Measurements from ENCODE around the gene PRR11.
"Not testable (repeated sequence)": the region's sequence is repeated elsewhere in the genome, so short reads cannot be mapped to it uniquely, and the experiment has no call there.

The PRR11 gene

DNA sequence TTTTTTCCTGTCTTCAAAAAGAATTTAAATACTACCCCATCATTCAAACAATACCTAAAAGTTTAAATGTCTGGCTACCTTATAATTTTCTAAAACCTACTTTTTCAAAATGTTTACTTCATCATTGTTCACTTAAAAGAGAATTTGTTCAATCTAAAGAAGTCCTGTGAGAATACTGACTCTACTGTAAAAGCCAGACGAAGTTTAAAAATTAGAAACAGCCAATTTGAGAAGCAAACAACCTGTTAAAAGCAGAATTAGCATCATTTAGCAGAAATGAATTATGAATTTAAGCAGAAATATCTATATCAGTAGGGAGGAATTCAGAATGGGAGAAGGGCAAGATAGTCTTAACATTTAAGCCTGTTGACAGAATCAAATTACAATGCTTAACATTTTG lies 2.6 kb upstream of the PRR11 start:
- no peak for DNase-seq

DNA sequence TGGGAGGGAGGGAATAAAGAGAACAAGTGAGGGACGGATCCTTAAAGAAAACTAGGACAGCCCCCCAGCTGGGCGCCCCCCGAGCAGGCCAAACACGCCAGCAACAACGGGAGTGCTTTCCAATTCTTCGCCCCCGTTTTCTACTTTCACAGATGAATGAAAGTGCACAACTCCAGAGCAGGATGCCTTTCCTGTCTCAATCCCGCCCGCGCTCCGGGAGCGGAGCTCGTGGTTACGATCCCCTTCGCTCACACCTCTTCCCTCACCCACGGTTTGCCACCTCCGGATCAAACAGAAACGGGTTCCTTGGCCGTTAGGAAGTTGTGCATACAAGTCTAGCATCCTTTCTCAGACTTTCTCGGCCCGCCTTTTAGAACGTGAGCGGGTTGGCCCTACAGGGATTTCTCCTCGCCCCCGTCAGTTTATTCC lies 1.2 kb upstream of the PRR11 start:
- DNase-seq = no peak

DNA sequence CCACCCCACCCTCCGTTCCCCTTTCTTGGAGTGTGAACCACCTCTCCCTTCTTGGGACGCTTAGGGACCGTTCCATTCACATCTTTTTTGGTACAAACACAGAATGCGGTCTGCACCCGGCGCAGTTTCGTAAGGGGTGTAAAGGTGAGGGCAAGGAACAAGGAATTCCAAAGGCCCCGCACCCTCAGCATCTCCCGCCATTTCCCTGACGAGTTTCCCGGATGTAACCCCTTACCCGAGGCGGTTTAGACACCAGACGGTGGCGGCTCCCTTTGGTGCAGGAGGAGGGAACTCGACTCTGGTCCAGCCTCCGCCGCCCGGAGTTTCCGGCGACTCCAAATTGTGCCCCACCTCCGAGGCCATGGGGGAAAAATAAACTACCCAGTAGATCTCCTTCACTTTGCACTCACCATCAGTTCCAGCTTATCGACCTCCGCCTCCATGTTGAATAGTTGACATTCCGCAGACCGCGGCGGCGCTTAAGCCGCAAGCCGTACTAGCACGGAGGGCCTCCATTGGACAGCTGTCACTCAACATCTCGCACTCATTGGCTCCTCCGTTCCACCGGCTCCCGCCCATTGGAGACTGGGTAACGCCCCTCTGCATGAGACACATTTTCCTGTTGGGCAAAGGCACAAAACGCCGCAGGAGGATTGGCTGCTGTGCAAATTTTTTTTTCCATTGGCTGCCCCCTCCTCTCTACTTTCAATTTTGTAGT lies 666 bp upstream of the PRR11 start, which contains the start of gene SKA2:
Gene SKA2 (minus strand): TSS at position 466 of the 718 bp plus-strand sequence. CDS start 23 bp downstream, at position 443.
- peak; percentile 89 for DNase-seq

DNA sequence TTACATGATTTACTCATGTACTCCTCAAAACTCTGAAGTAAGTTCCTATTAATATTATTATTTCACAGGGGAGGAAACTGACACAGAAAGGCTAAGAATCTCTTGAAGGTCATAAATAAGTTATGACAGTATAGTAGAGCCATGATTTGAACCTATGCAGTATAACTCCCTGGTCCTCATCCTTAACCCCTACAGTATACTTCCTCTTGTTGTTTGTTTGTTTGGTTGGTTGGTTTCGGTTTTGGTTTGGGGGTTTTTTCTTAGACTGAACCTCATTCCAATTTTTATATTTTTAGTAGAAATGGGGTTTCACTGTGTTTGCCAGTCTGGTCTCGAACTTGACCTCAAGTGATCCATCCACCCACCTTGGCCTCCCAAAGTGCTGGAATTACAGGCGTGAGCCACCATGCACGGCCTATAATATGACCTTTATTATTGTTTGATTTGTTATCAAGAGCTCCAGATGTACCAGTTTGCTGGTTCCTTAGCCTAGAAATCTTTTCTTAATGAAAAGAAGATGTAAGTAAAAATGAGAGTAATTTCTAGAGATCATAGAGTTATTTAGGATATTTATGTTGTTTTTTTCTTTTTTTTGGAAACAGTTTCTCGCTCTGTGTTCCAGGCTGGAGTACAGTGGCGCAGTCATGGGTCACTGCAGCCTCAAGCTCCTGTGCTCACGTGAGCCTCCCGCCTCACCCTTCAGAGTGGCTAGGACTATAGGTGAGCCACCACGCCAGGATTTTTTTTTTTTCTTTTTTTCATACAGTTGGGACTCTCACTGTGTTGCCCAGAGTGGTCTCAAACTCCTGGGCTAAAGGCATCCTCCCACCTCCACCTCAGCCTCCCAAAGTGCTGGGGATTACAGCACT lies 4.8 kb downstream of the PRR11 start:
- no peak for DNase-seq

DNA sequence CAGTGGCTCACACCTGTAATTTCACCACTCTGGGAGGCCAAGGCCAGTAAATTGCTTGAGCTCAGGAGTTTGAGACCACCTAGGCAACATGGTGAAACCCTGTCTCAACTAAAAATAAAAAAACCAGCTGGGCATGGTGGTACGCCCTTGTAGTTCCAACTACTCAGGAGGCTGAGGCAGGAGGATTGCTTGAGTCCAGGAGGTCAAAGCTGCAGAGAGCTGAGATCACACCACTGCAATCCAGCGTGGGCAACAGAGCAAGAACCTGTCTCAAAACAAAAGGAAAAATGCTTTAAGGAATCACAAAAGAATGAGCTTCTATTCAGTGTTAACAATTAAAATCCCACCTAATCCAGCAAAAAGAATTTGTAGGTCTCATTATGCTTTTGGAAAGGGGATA lies 5.9 kb downstream of the PRR11 start:
- DNase-seq = no peak

DNA sequence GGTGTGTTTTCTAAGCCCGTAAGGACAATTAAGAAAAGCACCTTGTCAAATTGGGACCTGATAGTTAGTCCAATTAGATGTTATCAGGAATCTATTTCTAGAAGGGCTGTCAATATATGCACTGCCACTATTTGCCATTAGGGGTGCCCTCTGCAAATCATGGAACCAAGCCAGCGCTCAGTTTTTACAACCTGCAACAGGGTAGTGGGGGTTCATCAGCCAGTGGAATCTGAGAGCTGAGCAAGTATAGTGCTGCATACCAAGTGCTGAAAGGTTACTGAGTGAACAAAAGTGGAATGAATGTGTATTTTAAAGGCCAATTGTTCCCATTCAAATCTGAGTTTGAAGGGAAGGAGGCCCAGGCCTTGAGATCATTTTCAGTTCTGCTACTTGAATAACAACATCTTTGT lies 10.4 kb downstream of the PRR11 start:
- no peak for DNase-seq

DNA sequence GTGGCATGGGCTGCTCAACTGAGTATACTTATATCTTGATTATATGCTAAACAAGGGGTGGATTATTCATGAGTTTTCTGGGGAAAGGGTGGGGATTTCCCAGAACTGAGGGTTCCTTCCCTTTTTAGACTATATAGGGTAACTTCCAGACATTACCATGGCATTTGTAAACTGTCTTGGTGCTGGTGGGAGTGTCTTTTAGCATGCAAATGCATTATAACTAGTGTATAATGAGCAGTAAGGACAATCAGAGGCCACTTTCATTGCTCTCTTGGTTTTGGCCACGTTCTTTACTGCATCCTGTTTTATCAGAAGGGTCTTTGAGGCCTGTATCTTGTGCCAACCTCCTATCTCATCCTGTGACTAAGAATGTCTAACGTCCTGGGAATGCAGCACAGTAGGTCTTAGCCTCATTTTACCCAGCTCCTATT lies 12.0 kb downstream of the PRR11 start:
- DNase-seq = no peak

DNA sequence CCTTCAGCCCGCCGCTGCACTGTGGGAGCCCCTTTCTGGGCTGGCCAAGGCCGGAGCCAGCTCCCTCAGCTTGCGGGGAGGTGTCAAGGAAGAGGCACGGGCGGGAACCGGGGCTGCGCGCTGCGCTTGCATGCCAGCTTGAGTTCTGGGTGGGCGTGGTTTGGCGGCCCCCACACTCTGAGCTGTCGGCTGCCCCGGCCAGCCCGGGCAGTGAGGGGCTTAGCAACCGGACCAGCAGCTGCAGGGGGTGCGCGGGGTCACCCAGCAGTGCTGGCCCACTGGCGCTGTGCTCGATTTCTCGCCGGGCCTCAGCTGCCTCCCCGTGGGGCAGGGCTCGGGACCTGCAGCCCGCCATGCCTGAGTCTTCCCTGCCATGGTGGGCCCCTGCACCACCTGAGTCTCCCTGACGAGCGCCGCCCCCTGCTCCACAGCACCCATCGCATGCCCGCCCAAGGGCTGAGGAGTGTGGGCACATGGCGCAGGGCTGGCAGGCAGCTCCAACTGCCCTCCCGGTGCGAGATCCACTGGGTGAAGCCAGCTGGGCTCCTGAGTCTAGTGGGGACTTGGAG lies 17.0 kb downstream of the PRR11 start:
- DNase-seq = no peak

DNA sequence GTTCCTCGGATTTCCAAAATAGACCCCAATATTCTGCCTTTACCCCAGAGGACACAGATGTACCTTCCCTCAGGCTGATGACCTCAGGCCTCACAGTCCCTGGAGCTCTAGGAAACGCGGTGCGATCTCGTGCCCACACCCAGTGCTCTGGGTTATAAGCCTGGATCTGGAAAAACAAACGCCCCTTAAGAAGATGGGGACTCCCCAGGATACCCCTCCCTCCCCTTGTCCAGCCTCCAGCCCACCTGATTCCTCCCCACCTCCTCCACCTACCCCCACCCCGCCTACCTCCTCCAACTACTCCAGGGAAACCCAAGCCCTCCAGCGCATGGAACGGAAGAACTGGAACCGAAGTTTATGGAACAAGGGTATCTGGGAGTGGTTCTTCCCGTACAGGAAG lies 19.1 kb downstream of the PRR11 start:
- no peak for DNase-seq

DNA sequence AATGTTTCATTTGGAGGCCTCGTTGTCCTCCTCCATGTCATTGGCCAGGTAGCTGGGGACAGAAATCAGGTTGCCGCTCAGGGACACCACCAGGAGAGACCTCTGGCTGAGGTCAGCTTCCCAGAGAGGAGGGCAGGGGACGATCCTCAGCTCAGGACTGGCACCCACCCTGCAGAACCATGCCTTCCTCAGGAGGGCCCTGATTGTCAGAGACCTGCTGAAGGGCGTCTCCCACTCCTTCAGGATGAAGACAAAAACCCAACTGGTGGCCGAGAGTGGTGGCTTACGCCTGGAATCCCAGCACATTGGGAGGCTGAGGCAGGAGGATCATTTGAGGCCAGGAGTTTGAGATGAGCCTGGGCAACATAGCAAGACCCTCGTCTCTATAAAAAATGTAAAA lies 19.5 kb downstream of the PRR11 start:
- no peak for DNase-seq

DNA sequence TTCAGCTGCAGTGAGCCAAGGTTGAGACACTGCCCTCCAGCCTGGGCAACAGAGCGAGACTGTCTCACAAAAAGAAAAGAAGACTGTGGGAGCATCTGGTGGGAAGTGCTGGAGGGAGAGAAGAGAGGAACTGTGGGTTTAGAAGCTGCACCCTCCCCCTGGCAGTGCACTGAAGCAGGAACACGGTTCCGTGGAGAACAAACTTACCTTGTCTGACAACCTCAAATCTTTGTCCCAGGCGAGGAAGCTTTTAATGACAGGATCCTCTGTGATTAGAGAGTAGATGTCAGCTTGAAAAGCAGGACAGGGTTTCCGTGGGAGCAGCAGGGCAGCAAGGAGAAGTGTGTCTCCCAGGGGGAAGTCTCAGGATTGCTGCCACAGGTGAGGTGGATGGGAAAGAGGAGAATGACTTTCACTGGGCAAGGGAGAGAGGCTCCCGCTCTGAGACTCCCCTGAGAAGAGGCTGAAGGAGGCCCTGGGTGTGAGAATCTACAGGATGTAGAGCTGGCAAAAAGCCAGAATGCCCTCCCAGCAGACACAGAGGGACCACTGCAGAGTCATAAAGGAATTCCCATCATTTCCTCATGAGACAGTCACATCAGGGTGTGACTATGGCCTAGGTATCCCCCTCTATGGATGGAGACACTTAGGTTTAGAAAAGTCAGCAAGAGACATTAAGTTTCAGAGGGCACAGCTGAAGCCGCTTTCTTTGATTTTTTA lies 22.9 kb downstream of the PRR11 start:
- DNase-seq = no peak

DNA sequence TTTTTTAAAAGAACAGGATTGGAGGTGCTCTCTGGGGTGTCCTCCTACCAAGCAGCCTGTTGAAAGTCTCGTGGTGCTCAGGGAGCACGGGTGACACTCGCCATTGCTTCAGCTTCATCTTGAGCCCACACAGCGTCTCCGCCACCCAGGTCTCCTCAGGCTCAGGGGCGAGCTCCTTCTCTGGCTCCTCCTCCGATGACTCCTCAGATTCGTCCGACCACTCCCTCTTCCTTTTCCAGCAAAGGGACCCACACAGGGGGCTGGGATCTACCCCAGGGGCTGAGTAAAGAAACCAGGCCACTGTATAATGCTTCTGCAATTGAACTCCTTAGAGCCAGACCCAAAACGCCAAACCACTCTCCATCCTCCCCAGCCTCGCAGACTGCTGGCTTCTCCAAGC lies 24.1 kb downstream of the PRR11 start:
- not testable (repeated sequence) for DNase-seq

DNA sequence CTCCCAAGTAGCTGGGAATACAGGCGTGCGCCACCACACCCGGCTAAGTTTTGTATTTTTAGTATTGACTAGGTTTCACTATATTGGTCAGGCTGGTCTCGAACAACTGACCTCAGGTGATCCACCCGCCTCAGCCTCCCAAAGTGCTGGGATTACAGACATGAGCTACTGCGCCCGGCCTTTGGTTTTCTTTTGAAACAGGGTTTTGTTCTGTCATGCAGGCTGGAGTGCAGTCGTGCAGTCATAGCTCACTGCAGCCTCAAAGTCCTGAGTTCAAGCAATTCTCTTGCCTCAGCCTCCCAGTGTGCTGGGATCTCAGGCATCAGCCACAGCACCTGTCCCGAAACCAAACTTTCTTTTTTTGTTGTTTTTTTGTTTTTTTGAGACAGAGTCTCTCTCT lies 25.1 kb downstream of the PRR11 start:
- no peak for DNase-seq

DNA sequence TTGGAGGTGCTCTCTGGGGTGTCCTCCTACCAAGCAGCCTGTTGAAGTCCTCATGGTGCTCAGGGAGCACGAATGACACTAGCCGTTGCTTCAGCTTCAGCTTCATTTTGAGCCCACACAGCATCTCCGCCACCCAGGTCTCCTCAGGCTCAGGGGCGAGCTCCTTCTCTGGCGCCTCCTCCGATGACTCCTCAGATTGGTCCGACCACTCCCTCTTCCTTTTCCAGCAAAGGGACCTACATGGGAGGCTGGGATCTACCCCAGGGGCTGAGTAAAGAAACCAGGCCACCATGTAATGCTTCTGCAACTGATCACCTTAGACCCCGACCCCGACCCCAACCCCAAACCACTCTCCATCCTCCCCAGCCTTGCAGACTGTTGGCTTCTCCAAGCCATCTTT lies 25.9 kb downstream of the PRR11 start:
- DNase-seq = no peak

DNA sequence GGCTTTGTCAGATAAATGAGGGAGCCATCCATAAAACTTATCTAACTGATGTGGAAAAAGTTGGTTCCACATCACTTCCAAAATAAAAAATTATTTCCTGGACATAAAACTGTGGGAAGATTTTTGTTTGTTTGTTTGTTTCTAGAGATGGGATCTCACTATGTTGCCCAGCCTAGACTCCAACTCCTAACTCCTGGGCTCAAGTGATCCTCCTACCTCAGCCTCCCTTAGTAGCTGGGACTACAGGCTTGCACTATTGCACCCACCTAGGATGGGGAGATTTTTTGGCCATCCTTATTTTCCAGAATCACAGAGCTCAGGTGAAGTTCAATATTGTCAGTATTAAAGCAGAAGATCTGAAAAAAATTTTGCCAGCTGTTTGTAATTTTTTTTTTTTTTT lies 30.5 kb downstream of the PRR11 start:
- DNase-seq = no peak

DNA sequence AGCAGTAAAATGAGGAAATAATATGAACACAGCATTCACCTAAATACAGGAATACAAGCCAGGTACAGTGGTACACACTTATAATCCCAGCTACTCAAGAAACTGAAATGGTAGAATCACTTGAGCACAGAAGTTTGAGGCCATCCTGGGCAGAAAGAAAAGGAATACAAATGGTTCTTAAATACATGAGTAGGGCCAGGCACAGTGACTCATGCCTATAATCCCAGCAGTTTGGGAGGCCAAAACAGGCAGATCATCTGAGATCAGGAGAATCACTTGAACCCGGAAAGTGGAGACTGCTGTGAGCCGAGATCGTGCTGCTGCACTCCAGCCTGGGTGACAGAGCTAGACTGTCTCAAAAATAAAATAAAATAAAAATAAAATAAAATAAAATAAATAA lies 31.3 kb downstream of the PRR11 start:
- no peak for DNase-seq

DNA sequence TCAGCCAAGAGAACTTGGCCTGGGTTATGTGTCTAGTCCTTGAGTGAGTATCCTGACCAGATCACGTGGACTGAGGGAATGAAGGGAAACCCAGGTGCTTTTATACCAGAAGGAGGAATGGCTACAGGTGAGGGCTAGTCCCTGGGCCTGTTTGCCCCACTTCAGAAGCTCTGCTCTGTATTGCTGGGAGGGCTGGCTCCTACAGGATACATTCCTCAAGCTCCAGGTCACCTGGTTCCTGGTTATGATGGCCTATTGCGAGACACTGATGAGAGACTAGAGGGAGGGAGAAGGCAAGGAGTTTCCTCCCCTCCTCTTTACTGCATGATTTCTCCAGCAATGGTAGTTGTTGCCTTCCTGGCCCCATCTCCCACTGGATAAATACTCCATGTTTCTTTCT lies 35.3 kb downstream of the PRR11 start:
- no peak for DNase-seq

DNA sequence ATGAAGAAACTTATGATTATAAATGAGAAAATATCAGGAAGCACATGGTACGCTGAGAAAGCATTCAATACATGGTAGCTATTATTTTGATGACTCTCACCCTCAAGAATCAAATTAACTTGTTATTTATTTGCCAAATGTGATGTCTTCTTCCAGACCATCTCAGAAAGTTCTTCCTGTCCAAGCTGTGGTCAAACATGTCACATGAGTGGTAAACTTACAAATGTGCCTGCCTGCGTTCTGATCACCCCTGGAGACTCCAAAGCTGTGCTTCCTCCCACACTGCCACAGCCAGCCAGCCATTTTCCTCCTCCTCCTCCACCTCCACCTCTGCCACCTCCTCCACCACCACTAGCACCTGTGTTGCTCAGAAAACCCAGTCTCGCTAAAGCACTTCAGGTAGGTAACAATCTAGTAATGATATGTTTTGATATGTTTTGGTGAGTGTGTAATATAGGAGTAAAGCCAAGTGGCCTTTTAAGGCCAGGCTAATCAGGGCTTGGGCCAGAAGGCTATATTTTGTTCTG lies 37.9 kb downstream of the PRR11 start:
- no peak for DNase-seq

DNA sequence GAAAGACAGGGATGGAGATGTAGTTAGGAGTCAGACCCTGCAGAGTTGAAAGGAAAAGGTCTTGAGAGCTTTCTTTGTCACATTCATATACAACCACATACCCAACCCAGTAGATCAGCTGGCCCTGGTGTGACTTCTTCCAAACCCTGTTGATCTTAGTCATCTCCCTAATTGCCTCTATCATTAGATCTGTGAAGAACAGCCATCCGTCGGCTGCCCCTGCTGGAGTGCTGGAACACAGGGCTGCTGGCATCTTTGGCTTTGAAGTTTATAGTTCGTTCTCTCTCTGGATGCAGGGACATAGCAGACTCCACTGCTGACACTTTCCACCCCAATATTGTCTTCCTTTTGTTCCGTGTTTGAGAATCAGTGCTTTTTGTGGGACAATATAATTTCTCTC lies 43.9 kb downstream of the PRR11 start:
- DNase-seq = no peak

DNA sequence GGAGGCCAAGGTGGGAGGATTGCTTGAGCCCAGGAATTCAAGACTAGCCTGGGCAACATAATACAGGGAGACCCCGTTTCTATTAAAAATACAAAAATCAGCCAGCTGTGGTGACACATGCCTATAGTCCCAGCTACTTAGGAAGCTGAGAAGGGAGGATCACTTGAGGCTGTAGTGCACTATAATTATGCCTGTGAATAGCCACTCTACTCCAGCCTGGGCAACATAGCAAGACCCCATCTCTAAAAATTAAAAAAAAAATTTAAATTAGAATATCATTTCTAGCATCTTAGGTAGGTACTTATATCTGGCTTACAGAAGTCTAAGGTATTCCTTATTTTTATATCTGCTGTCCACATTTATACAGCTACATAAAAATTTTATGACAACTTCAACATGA lies 46.8 kb downstream of the PRR11 start:
- no peak for DNase-seq

DNA sequence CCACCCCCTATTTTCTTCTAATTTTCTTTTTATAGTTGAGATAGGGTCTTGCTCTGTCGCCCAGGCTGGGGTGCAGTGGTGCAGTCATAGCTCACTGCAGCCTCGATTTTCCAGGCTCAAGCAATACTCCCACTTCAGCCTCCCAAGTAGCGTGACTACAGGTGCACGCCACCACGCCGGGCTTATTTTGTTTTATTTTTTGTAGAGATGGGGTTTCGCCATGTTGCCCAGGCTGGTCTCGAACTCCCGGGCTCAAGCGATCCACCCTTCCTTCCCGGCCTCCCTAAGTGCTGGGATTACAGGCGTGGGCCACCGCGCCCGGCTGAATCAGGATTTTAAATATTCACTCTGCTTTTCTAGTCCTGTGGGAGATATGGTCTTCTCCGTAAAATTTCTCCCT lies 63.8 kb downstream of the PRR11 start:
- no peak for DNase-seq

DNA sequence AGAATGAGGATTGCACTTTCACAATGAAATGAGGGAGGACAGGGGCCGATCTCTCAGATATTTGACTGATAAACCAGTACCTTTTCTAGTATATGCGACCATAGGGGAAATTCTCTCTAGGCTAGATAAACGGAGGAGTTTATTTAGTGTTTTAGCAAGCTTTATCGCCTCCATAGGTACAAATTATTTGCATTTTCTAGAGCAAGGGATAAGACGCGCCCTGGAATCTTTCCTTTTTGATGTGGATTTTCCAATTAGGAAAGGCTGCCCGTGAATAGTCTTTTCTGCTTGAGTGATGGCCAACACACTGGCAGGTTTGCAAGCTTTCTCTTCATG lies 64.4 kb downstream of the PRR11 start:
- DNase-seq = no peak

Data from NCI-H2081 treated with DMSO at 0.1 percent for 48 hours (cell line).